8988T (cell line): ENCODE measurements around the gene MRPL37.
"Not testable (repeated sequence)": the region's sequence is repeated elsewhere in the genome, so short reads cannot be mapped to it uniquely, and the experiment has no call there.

Source experiments
- DNase-seq: peaks from one replicate; pipeline ENCODE4 v3.0.0; 2011

MRPL37 gene

GRCh38 chr1:54172614-54173599 lies 27.1 kb upstream of the MRPL37 start:
- no peak for DNase-seq

DNA sequence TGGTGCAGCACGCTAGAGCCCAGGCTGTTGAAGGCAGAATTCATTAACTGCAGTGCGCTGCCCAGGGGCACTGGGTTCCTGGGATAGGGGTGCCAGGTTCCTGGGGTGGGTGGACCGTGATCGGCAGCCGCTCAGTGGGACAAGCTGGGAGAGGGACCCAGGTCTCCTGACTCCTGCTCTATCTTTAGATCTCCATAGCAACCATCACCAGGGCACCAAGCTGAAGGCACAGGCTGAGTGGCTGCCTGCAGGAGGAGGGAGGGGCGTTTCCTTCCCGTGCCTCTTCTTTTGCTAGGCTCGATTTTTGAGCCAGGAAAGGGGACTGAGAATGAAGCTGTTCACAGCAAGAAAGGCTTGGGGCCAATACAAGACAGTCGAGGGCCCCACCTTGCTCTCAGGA lies 26.3 kb upstream of the MRPL37 start:
- DNase-seq = no peak

GRCh38 chr1:54174106-54174505 lies 25.9 kb upstream of the MRPL37 start:
- no peak for DNase-seq

DNA sequence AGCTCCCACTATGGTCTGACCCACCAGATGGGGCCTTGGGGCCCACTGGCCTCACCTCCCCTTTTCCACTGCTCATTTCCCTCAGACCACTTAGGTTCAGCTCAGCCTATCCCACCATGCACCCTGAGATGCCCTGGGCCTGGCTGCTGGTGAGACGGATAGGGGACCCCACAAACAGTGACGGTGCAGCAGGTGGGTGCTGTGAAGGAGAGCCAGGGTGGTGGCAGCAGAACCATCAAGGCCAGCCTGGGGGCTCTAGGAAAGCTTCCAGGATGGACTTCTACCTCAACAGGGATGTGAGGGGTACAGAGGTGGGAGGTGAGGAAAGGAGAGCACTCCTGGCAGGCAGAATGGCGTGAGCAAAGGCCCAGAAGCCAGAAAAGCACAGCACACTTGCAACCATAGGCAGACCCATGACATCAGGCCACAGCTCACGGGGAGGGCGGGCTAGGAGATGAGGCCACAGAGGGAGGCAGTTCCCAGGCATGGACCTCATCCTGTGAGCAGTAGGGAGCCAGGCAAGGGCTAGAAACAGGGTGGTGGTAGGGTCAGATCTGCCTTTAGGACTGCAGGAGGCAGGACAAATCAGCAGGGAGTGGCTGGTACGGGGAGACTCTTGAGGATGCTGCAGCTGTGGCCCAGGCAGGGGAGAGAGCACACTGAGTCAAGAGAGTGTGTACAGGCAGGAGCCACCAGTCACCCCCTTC lies 23.2 kb upstream of the MRPL37 start:
- DNase-seq = no peak

DNA sequence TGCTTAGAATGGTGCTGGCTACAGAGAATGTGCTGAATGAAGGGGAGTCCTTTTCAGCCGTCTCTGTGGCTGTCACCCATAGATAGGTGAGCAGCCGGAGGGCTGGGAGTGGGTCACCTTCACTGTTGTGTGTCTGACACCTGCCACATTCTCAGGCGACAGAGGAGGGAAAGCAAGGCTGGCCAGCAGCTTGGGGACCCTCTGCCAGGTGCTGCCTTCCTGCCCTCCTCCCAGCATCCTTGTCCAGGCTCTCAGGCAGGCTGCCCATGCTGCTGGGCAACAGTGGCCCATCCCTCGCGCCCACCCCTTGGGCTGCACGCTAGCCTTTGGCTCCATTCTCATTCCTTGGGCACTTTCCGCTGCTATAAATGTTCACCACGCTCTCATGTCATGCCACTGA lies 22.2 kb upstream of the MRPL37 start:
- no peak for DNase-seq

DNA sequence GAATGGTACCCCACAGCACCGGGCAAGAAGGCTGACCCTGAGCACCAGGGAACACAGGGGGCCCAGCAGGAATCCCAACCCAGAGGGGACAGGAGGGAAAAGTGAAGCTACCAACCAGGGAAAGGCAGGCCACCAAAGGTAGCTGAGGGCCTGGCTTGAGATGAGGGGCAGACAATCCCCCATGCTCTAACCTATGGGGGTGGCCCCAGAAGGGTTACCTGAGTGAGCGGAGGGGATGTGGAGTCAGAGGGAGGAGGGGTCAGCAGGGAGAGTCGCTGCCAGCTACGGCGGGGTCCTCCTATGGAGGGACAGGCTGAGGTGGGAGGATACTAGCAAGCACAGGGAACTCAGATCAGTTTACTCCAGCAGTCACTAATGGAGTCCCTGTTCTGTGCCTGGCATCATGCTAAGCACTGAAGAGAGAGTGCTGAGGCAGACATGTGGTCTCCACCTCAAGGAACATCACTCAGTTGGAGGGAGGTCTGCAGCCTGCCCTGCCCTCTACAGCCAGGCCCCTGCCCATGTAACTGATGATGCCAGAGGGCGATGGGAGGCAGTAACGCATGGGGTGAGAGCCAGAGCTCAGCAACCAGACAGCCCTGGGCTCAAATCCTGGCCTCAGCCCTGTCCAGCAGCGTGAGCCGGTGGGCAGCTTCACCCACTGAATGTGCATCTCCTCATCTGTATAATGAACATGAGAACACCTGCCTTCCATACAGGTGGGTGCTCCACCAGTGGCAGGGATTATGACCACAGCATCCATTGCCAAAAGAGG lies 21.5 kb upstream of the MRPL37 start:
- DNase-seq = no peak

DNA sequence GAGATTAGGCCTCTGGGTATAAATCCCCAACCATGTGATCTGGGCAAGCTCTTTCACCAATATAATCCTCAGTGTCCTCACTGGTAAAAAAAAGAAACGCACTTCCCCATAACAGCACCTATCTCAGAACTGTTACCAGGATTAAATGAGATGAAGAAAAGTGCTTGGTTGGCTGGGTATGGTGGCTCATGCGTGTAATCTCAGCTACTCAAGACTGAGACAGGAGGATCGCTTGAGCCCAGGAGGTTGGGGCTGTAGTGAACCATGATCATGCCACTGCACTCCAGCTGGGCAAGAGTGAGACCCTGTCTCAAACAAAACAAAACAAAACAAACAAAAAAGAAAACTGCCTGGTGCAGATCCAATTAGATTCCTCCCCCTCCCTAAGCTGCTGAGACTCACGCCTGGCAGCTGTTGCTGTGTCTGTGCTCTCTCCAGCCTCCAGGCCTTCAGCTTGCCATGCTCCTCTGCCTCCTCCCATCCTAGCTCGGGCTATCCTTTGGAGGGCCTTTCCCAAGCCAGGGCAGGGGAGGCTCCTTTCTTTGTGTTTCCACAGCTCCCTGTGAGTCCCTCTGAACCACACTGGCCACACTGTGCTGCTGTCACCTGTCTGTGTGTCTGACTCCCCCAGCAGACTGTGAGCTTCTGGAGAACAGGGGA lies 19.1 kb upstream of the MRPL37 start:
- DNase-seq = no peak

GRCh38 chr1:54186056-54186455 lies 13.9 kb upstream of the MRPL37 start:
- DNase-seq = no peak

GRCh38 chr1:54188291-54188690 lies 11.7 kb upstream of the MRPL37 start:
- no peak for DNase-seq

DNA sequence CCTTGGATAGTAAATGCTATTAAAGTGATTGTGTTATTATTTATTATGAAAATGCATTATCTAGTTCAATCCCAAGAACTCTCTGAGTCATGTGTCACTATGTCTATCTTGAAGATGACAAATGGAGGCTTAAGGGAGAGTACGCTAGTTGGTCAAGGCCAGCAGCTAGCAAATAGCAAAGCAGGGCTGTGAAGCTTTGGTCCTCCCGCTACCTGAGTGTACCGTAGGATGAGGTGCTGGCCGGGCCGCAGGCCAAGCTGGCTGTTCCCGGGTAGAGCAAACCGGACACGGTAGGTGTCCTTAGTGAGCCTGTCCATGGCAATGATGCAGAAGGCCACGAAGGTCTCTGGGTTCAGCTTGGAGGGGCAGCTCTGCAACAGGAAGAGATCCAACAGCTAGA lies 9.4 kb upstream of the MRPL37 start:
- DNase-seq = no peak

DNA sequence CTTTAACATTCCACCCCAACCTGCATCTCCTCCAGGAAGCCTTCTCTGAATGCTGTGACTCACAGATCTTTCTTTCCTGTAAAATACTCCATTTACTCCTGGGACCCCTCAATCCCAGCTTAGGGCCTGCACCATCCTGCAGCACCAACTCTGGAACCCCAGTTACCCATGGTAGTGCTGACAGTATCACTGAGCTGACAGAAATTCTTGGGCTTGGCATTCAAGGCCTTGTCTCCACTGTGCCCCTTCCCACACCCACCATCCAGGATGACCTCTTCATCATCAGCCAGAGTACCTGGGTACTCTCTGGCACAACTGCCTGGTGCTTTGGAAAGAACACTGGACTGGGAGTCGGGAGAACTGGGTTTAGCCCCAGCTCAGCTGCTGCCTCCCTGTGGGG lies 8.4 kb upstream of the MRPL37 start:
- DNase-seq = no peak

DNA sequence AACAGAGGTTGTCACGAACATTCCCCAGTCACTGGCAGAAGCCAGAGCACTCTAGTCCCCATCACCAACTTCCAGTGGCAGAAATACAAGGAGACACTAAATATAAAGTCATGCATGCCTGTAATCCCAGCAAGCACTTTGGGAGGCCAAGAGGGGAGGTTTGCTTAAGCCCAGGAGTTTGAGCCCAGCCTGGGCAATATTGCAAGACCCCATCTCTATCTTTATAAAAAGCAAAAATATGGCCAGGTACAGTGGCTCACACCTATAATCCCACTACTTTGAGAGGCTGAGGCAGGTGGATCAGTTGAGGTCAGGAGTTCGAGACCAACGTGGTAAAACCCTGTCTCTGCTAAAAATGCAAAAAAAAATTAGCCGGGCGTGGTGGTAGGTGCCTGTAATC lies 6.5 kb upstream of the MRPL37 start:
- no peak for DNase-seq

DNA sequence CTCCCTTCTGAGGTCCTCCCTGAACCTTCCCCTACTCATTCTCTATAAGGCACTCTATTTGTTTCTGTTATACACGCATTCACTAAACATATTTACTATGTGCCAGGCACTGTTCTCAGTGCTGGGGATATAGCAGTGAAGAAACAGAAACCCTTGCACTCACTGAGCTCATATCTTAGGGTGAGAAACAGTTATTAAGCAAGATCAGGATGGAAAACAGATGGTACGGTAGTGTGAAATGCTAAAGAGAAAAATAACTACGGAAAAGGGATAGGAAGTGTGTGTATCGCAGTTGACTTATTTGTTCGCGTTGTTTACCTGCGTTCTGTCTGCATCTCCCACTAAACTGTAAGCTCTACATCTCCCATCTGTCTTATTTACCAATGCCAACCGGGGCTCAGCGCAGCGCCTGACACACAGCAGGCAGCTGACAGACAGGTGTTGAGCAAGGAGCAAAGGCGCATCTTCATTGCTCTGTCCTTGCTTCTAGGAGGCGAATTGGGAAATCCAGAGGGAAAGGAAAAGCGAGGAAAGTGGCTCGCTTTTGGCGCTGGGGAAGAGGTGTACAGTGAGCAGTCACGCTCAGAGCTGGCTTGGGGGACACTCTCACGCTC lies 709 bp upstream of the MRPL37 start:
- DNase-seq = no peak

GRCh38 chr1:54200519-54200997 lies 591 bp downstream of the MRPL37 start:
- DNase-seq = no peak

DNA sequence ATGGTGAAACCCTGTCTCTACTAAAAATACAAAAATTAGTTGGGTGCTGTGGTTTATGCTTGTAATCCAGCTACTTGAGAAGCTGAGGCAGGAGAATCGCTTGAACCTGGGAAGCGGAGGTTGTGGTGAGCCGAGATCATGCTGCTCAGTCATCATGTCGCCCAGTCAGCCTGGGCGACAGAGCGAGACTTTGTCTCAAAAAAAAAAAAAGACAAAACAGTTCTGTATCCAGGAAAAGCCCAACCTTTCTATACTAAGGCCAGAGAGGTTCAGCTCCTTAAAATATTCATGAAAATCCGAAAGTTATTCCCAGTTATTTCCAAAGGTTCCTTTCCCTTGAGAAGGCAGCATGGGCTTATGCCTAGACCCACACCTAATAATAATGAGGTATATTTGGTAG lies 4.2 kb downstream of the MRPL37 start:
- DNase-seq = no peak

GRCh38 chr1:54207287-54207686 lies 7.3 kb downstream of the MRPL37 start:
- DNase-seq = no peak

- DNase-seq = not testable (repeated sequence)
Observed at GRCh38 chr1:54207896-54208295, 7.9 kb downstream of the MRPL37 start.

DNA sequence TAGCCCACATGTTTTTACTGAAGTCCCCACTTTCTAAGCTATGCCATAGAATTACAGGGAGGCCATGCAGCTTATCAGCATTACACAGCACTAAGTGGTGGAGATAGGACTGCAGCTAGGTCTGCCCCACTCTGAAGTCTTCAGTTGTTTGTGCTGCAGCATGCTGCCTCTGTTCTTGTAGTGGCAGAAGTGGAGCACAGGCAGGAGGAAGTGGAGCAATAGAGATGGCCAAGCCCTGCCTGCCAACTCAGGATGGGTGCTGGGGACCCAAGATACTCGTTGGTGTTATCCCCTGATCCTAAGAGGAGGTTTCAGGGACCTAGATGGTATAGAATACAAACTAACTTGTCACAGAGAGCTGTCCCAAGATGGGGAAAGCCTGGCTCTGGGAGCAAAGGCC lies 12.9 kb downstream of the MRPL37 start:
- no peak for DNase-seq

DNA sequence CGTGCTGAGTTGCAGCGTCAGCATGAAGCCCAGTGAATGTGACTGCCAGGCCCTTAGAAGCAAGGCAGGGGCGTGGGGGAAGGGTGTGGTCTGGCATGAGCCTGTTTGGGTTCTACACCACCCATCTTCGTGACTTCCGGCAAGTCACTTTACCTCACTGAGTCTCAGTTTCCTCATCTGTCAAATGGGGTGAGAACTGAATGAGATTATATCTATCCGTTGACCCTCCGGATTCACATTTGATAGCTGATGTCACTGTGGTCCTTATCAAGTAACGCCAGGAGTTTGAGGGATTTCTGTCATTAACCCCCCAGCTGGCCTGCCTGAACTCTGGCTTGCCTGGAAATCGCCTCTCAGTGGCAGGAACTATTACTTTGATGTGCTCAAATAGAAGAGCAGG lies 15.6 kb downstream of the MRPL37 start:
- DNase-seq = no peak

DNA sequence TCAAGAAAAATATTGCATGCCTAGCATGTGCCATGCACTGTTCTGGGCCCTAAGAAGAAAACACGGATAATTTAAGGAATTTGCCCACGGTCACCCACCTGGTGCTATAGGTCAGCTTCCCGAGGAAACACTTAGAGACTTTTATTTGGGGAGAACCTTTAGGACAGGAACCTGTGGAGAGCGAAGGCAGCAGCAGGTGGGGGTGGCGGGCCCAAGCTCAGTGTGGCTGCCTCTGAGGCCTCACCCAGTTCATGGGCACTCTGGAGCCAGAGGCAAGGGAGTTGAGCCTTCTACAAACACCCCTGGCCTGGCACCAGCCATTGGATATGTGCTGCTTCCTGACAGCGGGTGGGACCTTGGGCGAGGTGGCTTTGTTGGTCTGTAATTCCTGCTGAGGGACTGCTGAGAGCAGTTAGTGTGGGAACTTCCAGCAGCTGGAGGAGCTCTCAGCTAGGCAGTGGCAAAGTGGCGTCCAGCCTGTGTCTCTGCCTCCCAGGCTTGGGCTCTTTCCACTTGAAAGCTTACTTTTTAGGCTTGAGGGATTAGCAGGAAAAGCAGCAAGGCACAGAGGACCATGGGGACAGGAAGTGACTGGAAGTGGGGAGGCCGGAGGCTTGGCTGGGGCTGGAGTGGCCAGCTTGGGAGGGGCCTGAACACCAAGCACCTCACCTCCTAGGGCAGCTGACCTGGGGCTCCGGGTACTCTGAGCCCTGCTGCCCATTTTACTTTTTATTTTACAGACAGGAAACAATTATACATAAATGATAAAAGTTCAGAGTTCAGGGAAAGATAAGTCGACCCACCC lies 19.1 kb downstream of the MRPL37 start:
- no peak for DNase-seq

DNA sequence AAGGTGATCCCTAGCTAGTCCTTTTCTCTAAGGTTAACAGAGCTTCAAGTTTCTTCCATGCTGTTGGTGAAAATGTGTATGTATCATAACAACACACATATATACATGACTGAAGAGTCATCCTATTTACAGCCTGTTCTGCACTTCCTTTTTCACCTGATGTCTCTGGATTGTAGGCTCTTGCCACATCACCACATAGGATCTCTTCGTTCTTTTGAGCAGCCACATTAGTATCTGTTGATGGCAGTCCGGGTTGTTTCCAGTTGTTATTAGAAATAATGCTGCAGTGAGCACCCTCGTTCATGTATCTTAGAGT lies 19.7 kb downstream of the MRPL37 start:
- DNase-seq = no peak
